ENCODE data around the gene DCUN1D2. TPM values are rescaled to one million over a fixed set of nuclear protein-coding genes. Genes with fewer than 3 reads are reported as not detected.
A peak's percentile ranks its signal among the peaks of the same experiment; 100 is the strongest.

DCUN1D2 gene
- total RNA-seq (10 to 100 TPM; 65.9 to 78.5 TPM), polyA plus RNA-seq (ENCODE audit: insufficient read depth, low read depth, low replicate concordance) (16.3 TPM)
- long read RNA-seq, donor 1, partial matches to known transcripts, result 0 of 3 reads
- long read RNA-seq, donor 1, other reads (novel, unspliced or antisense), result 0 of 3 reads
- long read RNA-seq, donor 2, partial matches to known transcripts, result 0 of 2 reads
- long read RNA-seq, donor 2, other reads (novel, unspliced or antisense), result 0 of 2 reads

- H3K4me3 ChIP-seq, result peak within 1 kb of the TSS; percentile 77 to 95
- H3K9me3 ChIP-seq, result no peaks in the 10 kb centered on the region
- H3K27me3 ChIP-seq, result no peaks in the 10 kb centered on the region
- H3K36me3 ChIP-seq (ENCODE audit: low read depth, missing control alignments), result no peaks in the 10 kb centered on the region
- peaks cover 31% of the 10 kb centered on the region for H3K4me1 ChIP-seq
- intact Hi-C loops (cut with DNase I; ENCODE audit: low total_unique reads), result no loop called here
- H3K27ac ChIP-seq, result peak within 1 kb of the TSS; percentile 83 to 90
- peak; percentile 28 for TF ChIP-seq POLR2A (IDR thresholded peaks at IDR 0.05)
- no peak for TF ChIP-seq CTCF (IDR thresholded peaks at IDR 0.05)
- DNase-seq, result peak; percentile 94
- WGBS, 2 donors, result 1% methylated on average over 21 to 99 of the region's 115 CpGs
Observed at GRCh38 chr13:113490496-113491417, at the start of gene DCUN1D2. DCUN1D2 (minus strand) TSS chr13:113490711; CDS start chr13:113490669, 42 bp downstream.

GRCh38 chr13:113539822-113540221 is 49.3 kb upstream of the DCUN1D2 start:
- intact Hi-C loops (cut with DNase I; ENCODE audit: low total_unique reads), result no loop called here
- Histone ChIP-seq H3K9me3 (no peaks in the 10 kb centered on the region), H3K4me3 (no peak overlapping the region), H3K4me1 (no peaks in the 10 kb centered on the region), H3K36me3 (ENCODE audit: low read depth, missing control alignments) (no peaks in the 10 kb centered on the region), H3K27me3 (no peaks in the 10 kb centered on the region), H3K27ac (no peak overlapping the region)
- TF ChIP-seq POLR2A (IDR thresholded peaks at IDR 0.05) (no peak), CTCF (IDR thresholded peaks at IDR 0.05) (no peak)
- 87 to 92% methylated on average over 15 of the region's 15 CpGs for WGBS, 2 donors
- DNase-seq, result no peak

GRCh38 chr13:113539176-113539575 is 48.7 kb upstream of the DCUN1D2 start:
- no peak overlapping the region for H3K27ac ChIP-seq
- no peaks in the 10 kb centered on the region for H3K27me3 ChIP-seq
- 86 to 91% methylated on average over 18 of the region's 18 CpGs for WGBS, 2 donors
- intact Hi-C loops (cut with DNase I; ENCODE audit: low total_unique reads), result no loop called here
- peaks cover 2% of the 10 kb centered on the region for H3K4me1 ChIP-seq
- no peaks in the 10 kb centered on the region for H3K36me3 ChIP-seq (ENCODE audit: low read depth, missing control alignments)
- H3K9me3 ChIP-seq, result no peaks in the 10 kb centered on the region
- DNase-seq, result no peak
- TF ChIP-seq POLR2A (IDR thresholded peaks at IDR 0.05) (no peak), CTCF (IDR thresholded peaks at IDR 0.05) (no peak)
- no peak overlapping the region for H3K4me3 ChIP-seq

GRCh38 chr13:113538689-113539058 is 48.2 kb upstream of the DCUN1D2 start:
- peak; percentile 61 for DNase-seq
- H3K36me3 ChIP-seq (ENCODE audit: low read depth, missing control alignments), result no peaks in the 10 kb centered on the region
- no peak overlapping the region for H3K4me3 ChIP-seq
- WGBS, 2 donors, result 55 to 84% methylated on average over 28 of the region's 28 CpGs
- no peak for TF ChIP-seq CTCF (IDR thresholded peaks at IDR 0.05)
- no peak for TF ChIP-seq POLR2A (IDR thresholded peaks at IDR 0.05)
- H3K27ac ChIP-seq, result no peak overlapping the region
- H3K4me1 ChIP-seq, result peaks cover 4% of the 10 kb centered on the region
- H3K27me3 ChIP-seq, result no peaks in the 10 kb centered on the region
- intact Hi-C loops (cut with DNase I; ENCODE audit: low total_unique reads), result no loop called here
- H3K9me3 ChIP-seq, result no peaks in the 10 kb centered on the region

Data from testis (tissue), 5 donors.